Neural cell (in vitro differentiated cells): Measurements from ENCODE around the gene UGT1A6. TPM values are rescaled to one million over a fixed set of nuclear protein-coding genes. Genes with fewer than 3 reads are reported as not detected.

Experiments used
- H2AFZ ChIP-seq: fragments of 200-600, 300-800 bp; sonication (generic), shearing (Covaris generic); 2 replicates; pipeline ENCODE4 v1.6.0; 2014; ENCODE audit warnings: low read depth, mild to moderate bottlenecking, antibody characterized with exemption, low read length, moderate library complexity
- H3F3A ChIP-seq: fragments of 200-600 bp; shearing (Covaris generic); 2 replicates; pipeline ENCODE4 v1.6.1; 2016; ENCODE audit warnings: mild to moderate bottlenecking, moderate library complexity, mixed read lengths, antibody characterized with exemption, low read length; ENCODE audit not compliant: insufficient read depth, poor library complexity, severe bottlenecking
- H3K27ac ChIP-seq: fragments of 200-600, 300-800 bp; sonication (generic), shearing (Covaris generic); 2 replicates; pipeline ENCODE4 v1.5.1; 2014; ENCODE audit warnings: mild to moderate bottlenecking, low read length, moderate library complexity
- H3K27me3 ChIP-seq: fragments of 300-800, 200-600 bp; sonication (generic), shearing (Covaris generic); 2 replicates; pipeline ENCODE4 v1.6.0; 2014; ENCODE audit warnings: mild to moderate bottlenecking, low read depth, low read length, moderate library complexity; ENCODE audit not compliant: insufficient read depth
- H3K36me3 ChIP-seq: fragments of 300-800, 200-600 bp; sonication (generic), shearing (Covaris generic); 2 replicates; pipeline ENCODE4 v1.5.1; 2014; ENCODE audit warnings: mild to moderate bottlenecking, antibody characterized with exemption, low read length, moderate library complexity; ENCODE audit not compliant: insufficient read depth
- H3K4me2 ChIP-seq: fragments of 300-800, 200-600 bp; sonication (generic), shearing (Covaris generic); 2 replicates; pipeline ENCODE4 v1.6.0; 2014; ENCODE audit warnings: mild to moderate bottlenecking, low read length
- H3K4me3 ChIP-seq: fragments of 300-800, 200-600 bp; sonication (generic), shearing (Covaris generic); 2 replicates; pipeline ENCODE4 v1.5.1; 2014; ENCODE audit warnings: mild to moderate bottlenecking, low read length, moderate library complexity
- H3K79me2 ChIP-seq: fragments of 200-600 bp; shearing (Covaris generic); replicated peaks from 2 replicates; pipeline ENCODE4 v1.6.0; 2014; ENCODE audit warnings: mild to moderate bottlenecking, low read length, moderate library complexity; ENCODE audit not compliant: insufficient read depth
- H3K9ac ChIP-seq: fragments of 300-800, 200-600 bp; sonication (generic), shearing (Covaris generic); 2 replicates; pipeline ENCODE4 v1.6.1; 2016; ENCODE audit warnings: mild to moderate bottlenecking, low read length, mixed read lengths
- H3K9me2 ChIP-seq: fragments of 200-600 bp; shearing (Covaris generic); 2 replicates; pipeline ENCODE4 v1.6.1; 2016; ENCODE audit warnings: mild to moderate bottlenecking, low read length, mixed read lengths; ENCODE audit not compliant: insufficient read depth
- H3K9me3 ChIP-seq: fragments of 200-600, 300-800 bp; sonication (generic), shearing (Covaris generic); 2 replicates; pipeline ENCODE4 v1.6.1; 2016; ENCODE audit warnings: mild to moderate bottlenecking, mixed run types, low read length, moderate library complexity, mixed read lengths
- H4K20me1 ChIP-seq: fragments of 200-600 bp; shearing (Covaris generic); 2 replicates; pipeline ENCODE4 v1.6.1; 2016; ENCODE audit warnings: mild to moderate bottlenecking, mixed run types; ENCODE audit not compliant: insufficient read depth
- EP300 ChIP-seq: fragments of 450-650 bp; conservative IDR thresholded peaks from 2 replicates; pipeline ENCODE4 v1.6.1; 2014; ENCODE audit warnings: antibody characterized with exemption, mild to moderate bottlenecking, moderate library complexity; ENCODE audit not compliant: poor library complexity, severe bottlenecking
- EZH2 ChIP-seq: fragments of 200-600, 300-800 bp; shearing (Covaris generic), sonication (generic); IDR thresholded peaks from 2 replicates; pipeline ENCODE4 v1.6.1; 2014; ENCODE audit warnings: antibody characterized with exemption, low read length, borderline replicate concordance, mild to moderate bottlenecking; ENCODE audit not compliant: insufficient read depth, poor library complexity, severe bottlenecking
- MXI1 ChIP-seq: fragments of 450-650 bp; conservative IDR thresholded peaks from 2 replicates; pipeline ENCODE4 v1.6.1; 2014; ENCODE audit warnings: antibody characterized with exemption, mild to moderate bottlenecking; ENCODE audit not compliant: poor library complexity, severe bottlenecking
- POLR2AphosphoS5 ChIP-seq: IDR thresholded peaks from 2 replicates; pipeline ENCODE4 v1.6.1; 2012
- RAD21 ChIP-seq: fragments of 450-650 bp; conservative IDR thresholded peaks from 2 replicates; pipeline ENCODE4 v1.6.1; 2014; ENCODE audit warnings: antibody characterized with exemption, mild to moderate bottlenecking, moderate library complexity
- SMC3 ChIP-seq: fragments of 450-650 bp; conservative IDR thresholded peaks from 2 replicates; pipeline ENCODE4 v1.6.1; 2014; ENCODE audit warnings: antibody characterized with exemption, mild to moderate bottlenecking, moderate library complexity; ENCODE audit not compliant: poor library complexity
- TAF1 ChIP-seq: IDR thresholded peaks from 2 replicates; pipeline ENCODE4 v1.6.1; 2012; ENCODE audit warnings: low read depth
- polyA plus RNA-seq: library from polyadenylated mRNA; depleted of rRNA; stranded (reverse); fragments of >200 nt; gene quantifications from 2 replicates; pipeline ENCODE4 v1.2.3, GENCODE V29; 2014
- TF ChIP-seq, protein P1 (sequence below): IDR thresholded peaks from 2 replicates; pipeline ENCODE4 v1.6.1; 2012; ENCODE audit warnings: borderline replicate concordance
- TF ChIP-seq, protein P2 (sequence below): fragments of 450-650 bp; IDR thresholded peaks from 2 replicates; pipeline ENCODE4 v1.5.1; 2014; ENCODE audit warnings: antibody characterized with exemption, mild to moderate bottlenecking, moderate library complexity; ENCODE audit not compliant: poor library complexity, severe bottlenecking

The UGT1A6 gene
- polyA plus RNA-seq, 1 donor from 2014 or later = not detected

DNA sequence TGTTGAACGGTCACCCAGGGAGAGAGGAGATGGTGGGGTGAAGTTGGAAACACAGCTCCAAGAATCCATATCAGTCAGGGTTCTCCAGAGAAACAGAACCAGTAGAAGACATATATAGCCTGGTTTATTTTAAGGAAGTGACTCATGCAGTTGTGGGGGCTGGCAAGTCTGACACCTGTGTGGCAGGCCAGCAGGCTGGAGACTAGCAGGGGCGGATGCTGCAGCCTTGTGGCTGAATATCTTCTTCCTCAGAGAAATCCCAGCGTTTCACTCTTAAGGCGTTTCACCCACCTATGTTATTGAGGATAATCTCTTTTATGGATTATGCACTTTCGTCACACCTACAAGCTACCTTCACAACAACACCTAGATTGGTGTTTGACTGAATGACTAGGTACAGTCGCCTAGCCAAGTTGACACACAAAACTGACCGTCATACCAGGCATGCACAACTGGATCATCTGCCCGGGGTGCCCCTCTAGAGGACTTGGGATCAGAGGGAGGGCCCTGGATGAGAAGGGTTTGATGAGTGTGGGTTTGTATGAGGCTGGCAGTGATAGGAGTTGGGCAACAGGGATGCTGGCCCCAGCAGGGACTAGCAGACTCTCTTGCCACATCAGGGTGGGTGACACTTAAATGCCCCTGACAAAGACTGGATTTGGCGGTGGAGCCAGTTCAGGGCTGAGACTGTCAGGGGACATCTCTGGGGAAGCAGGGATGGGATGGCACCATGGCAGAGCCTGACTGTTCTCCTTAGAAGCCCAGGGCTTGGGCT lies 108.9 kb downstream of the UGT1A6 start:
- no peak overlapping the region for H2AFZ ChIP-seq
- TF ChIP-seq RAD21 (no peak), POLR2AphosphoS5 (no peak), MXI1 (no peak), EP300 (no peak), EZH2 (no peak), TAF1 (no peak), SMC3 (no peak)
- TF ChIP-seq, protein P1, sequence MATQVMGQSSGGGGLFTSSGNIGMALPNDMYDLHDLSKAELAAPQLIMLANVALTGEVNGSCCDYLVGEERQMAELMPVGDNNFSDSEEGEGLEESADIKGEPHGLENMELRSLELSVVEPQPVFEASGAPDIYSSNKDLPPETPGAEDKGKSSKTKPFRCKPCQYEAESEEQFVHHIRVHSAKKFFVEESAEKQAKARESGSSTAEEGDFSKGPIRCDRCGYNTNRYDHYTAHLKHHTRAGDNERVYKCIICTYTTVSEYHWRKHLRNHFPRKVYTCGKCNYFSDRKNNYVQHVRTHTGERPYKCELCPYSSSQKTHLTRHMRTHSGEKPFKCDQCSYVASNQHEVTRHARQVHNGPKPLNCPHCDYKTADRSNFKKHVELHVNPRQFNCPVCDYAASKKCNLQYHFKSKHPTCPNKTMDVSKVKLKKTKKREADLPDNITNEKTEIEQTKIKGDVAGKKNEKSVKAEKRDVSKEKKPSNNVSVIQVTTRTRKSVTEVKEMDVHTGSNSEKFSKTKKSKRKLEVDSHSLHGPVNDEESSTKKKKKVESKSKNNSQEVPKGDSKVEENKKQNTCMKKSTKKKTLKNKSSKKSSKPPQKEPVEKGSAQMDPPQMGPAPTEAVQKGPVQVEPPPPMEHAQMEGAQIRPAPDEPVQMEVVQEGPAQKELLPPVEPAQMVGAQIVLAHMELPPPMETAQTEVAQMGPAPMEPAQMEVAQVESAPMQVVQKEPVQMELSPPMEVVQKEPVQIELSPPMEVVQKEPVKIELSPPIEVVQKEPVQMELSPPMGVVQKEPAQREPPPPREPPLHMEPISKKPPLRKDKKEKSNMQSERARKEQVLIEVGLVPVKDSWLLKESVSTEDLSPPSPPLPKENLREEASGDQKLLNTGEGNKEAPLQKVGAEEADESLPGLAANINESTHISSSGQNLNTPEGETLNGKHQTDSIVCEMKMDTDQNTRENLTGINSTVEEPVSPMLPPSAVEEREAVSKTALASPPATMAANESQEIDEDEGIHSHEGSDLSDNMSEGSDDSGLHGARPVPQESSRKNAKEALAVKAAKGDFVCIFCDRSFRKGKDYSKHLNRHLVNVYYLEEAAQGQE = no peak
- TF ChIP-seq, protein P2, sequence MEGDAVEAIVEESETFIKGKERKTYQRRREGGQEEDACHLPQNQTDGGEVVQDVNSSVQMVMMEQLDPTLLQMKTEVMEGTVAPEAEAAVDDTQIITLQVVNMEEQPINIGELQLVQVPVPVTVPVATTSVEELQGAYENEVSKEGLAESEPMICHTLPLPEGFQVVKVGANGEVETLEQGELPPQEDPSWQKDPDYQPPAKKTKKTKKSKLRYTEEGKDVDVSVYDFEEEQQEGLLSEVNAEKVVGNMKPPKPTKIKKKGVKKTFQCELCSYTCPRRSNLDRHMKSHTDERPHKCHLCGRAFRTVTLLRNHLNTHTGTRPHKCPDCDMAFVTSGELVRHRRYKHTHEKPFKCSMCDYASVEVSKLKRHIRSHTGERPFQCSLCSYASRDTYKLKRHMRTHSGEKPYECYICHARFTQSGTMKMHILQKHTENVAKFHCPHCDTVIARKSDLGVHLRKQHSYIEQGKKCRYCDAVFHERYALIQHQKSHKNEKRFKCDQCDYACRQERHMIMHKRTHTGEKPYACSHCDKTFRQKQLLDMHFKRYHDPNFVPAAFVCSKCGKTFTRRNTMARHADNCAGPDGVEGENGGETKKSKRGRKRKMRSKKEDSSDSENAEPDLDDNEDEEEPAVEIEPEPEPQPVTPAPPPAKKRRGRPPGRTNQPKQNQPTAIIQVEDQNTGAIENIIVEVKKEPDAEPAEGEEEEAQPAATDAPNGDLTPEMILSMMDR = no peak
- H3K4me2 ChIP-seq = no peak overlapping the region
- no peaks in the 10 kb centered on the region for H3K36me3 ChIP-seq
- H3K9ac ChIP-seq = no peak overlapping the region
- H3K9me3 ChIP-seq = no peaks in the 10 kb centered on the region
- no peaks in the 10 kb centered on the region for H4K20me1 ChIP-seq
- H3F3A ChIP-seq = no peaks in the 10 kb centered on the region
- H3K27ac ChIP-seq = no peak overlapping the region
- H3K79me2 ChIP-seq = no peaks in the 10 kb centered on the region
- no peaks in the 10 kb centered on the region for H3K9me2 ChIP-seq
- H3K4me3 ChIP-seq = no peak overlapping the region
- H3K27me3 ChIP-seq = no peaks in the 10 kb centered on the region

DNA sequence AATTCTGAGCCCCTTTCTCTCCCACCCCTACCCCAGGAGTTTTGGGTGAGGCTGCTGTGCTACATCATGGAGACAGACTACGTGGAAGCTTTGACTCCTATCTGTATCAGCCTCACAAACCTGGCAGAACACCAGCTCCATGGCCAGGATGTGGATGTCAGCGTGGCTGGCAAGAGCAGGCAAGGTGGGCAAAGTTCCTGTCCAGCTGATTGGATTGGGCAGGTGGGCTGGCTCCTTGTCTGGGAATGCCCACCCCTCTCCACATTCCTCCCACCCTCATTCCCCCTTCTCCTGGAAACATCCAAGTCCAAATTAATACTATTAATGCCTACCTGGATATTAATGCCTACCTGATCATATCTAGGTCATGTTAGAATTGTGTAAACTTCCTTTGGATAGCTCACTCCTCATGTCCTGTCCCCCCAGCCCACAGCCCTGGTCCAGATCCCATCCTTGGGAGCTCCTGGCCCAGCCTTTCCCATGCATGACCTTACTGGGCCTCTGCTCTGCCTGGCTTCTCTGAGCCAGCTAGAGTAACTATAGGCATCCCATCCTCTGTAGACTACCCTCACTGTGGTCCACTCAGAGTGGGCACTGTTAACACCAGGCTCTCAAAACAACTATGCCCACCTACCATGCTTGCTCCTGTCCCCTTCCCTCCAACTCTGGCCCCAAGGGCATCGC lies 109.6 kb downstream of the UGT1A6 start:
- H3K9me2 ChIP-seq = no peaks in the 10 kb centered on the region
- H3K9me3 ChIP-seq = no peaks in the 10 kb centered on the region
- H3F3A ChIP-seq = no peaks in the 10 kb centered on the region
- H4K20me1 ChIP-seq = no peaks in the 10 kb centered on the region
- no peaks in the 10 kb centered on the region for H3K27me3 ChIP-seq
- no peaks in the 10 kb centered on the region for H3K79me2 ChIP-seq
- H3K4me2 ChIP-seq = no peak overlapping the region
- no peak overlapping the region for H3K27ac ChIP-seq
- H3K9ac ChIP-seq = no peak overlapping the region
- H3K36me3 ChIP-seq = no peaks in the 10 kb centered on the region
- no peak overlapping the region for H2AFZ ChIP-seq
- TF ChIP-seq RAD21 = no peak
- TF ChIP-seq, protein P1 = no peak
- no peak for TF ChIP-seq MXI1
- no peak for TF ChIP-seq TAF1
- no peak for TF ChIP-seq EZH2
- TF ChIP-seq POLR2AphosphoS5 = no peak
- TF ChIP-seq SMC3 = no peak
- TF ChIP-seq, protein P2 = no peak
- H3K4me3 ChIP-seq = no peak overlapping the region
